SKM-1 (cell line): Measurements from ENCODE around the gene RAB17.

ENCODE experiments used
- DNase-seq: peaks from one replicate; lab custom pipeline; 2025; ENCODE audit not compliant: unreplicated experiment; lab: John Stamatoyannopoulos, UW

The RAB17 gene, protein sequence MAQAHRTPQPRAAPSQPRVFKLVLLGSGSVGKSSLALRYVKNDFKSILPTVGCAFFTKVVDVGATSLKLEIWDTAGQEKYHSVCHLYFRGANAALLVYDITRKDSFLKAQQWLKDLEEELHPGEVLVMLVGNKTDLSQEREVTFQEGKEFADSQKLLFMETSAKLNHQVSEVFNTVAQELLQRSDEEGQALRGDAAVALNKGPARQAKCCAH

DNA sequence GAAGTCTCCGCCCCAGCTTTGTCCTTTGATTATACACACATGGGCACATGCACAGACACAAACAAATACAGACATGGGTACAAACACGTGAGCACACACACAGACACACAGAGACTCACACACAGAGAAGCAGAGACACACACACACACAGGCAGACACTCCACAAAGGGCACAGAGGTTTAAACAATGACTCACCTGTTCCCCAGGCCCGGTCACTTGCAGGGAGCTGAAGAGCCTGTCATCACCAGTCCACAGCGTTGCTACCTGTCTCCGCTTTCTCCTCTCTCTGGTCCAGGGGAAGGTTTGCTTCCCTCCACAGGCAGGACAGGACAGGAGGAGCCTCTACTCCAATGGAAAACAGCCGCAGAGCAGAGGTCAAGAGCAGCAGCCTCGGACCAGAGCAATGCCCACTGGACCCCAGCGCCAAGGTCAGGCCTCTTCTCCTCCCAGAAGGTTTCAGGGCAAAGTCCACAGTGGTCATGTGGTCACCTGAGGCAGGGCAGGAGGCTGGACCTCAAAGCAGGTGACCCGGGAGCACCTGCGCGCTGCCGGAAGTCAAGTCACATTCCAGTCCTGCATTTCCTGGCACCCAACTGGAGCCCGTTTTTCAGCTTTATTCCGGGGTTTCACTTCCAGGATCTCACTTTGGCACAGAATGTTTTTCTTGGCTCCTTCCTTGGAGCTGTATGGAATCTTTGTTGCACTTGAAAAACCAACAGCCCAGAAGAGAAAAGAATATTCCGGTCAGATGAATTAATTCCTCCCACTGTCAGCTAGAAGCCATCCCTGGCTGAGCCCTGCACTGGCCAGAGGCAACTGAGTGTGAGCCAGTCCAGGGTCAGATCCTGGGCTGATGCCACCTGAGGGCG, at the start of gene RAB17:
Gene RAB17 (minus strand): TSS at position 463 of the 869 bp plus-strand sequence. CDS start 4,580 bp downstream, outside the sequence.
- DNase-seq: no peak

DNA sequence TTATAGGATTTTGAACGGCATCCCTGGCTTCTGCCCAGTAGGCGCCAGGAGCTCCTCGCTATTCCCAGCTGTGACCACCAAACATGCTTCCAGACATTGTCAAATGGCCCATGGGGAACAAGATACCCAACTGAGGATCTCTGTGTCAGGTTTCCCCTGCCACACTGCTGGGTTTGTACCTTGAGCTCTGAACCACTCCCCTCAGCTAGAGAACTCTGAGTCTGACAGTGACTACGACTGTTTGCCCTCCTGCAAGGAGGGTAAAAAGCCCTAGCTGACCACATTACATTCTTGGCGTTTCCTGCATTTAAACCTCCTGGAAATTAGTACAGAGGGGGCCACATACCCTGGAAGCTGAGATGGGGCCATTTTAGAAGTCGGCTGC, 49.3 kb upstream of the RAB17 start:
- DNase-seq: no peak

DNA sequence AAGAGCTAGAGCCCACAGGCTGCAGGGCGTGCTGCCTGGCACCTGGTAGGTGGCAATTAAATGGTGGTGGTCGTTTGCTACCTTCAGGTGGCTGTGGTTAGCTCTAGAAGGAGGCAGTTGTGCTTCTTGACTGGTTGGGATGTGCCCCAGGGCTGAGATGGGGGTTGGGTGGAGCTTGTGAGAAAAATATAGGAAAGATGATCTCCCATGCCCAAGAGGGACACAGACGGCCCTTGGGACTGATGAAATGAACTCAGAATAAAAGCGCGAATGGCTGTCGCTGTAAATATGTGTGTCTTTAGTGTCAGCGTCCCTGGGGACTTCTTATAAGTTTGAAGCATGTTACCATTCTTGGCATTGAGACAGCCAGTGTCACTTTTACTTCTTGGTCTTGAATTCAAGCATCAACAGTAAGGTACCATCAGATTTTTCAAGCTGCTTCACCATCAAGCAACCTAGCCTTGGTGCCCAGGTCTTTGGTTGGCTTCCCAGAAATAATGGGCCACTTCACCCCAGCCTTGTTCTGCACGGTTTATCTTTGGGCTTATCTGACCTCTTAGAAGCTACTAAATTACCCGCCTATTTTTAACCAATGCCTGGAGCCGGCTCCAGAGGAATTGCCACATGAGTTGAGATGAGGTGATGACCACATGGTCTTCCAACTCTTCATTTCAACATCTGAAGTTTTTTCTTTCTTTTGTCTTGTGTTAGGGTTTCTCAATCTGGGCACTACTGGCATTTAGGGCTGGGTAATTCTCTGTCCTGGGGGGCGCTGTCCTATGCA, 48.7 kb upstream of the RAB17 start:
- no peak for DNase-seq

DNA sequence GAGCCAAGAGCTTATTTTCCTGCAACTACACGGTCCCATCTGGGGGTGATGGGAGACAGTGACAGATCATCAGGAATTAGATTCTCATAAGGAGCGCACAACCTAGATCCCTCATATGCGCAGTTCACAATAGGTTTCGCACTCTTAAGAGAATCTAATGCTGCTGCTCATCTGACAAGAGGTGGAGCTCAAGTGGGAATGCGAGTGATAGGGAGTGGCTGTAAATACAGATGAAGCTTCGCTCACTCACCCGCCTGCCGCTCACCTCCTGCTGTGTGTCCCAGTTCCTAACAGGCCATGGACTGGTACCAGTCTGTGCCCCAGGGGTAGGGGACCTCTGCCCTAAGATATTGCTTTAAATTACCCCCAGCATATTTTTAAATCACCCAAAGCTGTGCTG, 47.6 kb upstream of the RAB17 start:
- no peak for DNase-seq

DNA sequence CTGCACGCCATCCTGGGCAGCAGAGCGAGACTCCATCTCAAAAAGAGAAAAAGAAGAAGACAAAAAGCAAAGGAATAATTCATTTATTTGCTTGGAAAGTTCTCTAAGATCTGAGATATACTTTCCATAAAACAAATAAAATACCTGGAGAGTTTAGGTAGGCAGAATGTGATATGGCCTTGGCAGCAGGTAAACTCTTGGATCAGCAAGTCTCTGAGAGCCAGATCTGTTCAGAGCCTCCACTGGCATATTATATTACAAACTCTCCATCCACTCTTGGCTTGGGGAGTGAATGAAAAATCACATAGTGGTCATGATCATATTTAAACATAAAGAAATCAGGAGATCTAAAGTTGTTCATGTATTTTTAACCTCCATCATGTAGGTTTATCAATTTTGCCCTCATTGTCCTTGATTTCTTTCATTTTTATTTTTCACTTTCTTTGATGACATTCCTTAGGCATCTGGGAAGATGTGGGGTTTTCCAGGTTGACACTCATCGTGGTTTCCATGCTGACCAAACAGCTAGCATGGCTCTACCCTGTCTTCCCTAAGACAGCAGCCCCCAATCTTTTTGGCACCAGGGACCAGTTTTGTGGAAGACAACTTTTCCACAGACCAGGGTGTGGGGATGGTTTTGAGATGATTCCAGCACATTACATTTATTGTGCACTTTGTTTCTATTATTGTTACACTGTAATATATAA, 47.0 kb upstream of the RAB17 start:
- DNase-seq: no peak

DNA sequence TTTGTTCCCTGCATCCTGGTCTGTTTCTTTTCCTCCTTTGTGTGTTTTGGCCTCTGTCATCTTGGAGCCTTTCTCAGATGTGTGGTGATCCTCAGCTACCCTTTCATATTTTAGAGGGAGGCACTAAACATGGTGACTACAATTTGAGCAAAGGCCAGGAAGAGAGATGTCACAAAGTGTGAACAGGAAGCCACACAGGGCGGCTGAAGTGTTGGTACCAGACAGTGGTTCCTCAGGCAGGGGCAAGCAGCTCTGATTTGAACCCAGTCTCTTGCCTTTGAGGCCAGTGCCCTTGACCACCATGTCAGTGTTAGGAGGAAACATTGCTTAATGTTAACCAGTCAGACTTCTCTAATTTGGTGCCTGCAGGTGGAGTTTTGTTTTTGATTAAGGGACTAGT, 46.0 kb upstream of the RAB17 start:
- DNase-seq: no peak

DNA sequence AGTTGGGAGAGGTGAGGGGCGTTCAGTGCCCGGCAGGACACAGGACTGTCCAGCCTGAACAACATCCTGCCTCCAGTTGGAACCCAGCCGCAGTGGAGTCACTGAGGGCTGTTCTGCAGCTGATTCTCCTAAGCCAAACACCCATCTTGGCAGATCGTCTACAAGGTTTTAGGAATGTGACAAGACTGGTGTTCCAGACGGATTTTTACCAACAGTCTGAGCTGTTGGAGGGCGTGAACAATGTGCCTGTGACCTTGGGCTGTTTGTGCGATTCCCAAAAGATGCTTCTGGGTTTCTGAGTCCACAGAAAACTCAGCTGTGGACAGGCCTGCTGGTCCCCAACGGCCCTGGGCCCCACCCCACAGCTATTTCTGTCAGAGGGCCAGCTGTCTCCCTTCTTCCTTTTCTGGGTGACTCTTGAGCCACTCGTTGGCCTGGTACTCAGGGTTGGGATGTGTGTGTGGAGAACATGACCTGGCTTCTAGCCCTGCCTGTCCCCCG, 42.6 kb upstream of the RAB17 start:
- no peak for DNase-seq

DNA sequence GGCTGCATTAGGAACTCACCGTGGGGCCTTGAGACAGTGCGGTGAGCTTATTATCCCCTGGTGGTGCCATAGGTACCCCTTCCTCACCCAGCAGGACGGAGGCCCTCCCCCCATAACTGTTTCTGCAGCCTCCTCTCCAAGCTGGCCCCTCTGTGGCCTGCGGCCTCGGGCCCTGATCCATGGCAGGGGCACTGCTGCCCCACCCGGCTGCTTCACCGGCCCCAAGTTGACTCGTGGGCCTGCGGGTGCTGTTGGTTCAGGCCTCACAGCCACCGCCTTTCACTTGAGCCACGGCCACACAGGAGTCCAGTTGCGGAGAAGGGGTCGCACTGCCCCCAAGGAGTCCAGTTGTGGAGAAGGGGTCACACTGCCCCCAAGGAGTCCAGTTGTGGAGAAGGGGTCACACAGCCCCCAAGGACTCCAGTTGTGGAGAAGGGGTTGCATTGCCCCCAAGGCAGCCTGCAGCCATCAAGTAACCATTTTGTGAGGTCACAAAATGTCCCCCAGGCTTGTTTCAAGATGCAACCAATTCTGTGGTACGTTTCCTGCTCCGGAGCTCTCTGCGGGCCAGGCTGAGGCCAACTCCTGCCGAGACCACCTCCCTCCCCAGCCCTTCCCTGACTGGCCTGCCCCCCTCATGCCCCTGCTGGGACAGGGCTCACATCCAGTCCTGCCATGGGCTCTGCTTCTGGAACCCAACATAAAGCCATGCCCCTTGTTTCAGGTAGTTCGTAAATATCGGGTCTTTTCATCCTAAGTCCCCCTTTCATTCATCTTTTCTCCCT, 41.5 kb upstream of the RAB17 start:
- DNase-seq: no peak

DNA sequence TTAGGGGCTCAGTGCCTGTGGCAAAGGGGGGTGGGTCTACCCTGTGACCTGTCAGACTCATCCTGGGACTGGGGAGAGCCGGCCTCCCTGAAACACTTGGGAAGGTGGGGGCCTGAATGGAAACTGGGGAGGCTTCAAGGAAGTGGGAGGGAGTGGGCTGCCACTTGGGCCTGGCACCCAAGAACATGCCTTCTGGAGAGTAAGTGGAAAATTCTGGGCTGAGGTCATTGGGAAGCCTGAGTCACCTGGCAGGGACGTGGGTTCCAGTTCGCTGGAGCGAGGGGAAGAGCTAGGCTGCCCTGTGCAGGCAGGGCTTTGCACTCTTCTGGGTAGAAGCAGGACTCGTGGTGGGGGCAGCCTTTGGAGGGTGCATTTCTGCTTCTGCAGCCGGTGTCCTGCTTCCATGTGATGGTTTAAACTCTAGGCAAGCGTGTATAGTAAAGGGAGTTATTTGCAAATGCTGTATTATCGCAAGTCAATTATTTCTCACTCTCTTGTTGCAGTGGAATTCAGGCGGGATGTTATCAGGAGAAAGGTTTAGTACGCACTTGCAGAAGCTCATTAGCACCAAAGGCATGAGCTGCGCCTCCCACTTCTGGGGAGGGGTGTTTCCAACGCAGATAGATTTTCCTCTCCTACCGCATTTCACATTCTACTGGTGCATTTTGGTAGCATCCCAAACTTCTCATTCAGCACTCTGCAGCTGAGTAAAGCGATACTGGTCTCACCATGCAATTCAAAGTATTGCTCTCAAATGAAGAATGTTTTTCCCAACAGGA, 40.7 kb upstream of the RAB17 start:
- no peak for DNase-seq

DNA sequence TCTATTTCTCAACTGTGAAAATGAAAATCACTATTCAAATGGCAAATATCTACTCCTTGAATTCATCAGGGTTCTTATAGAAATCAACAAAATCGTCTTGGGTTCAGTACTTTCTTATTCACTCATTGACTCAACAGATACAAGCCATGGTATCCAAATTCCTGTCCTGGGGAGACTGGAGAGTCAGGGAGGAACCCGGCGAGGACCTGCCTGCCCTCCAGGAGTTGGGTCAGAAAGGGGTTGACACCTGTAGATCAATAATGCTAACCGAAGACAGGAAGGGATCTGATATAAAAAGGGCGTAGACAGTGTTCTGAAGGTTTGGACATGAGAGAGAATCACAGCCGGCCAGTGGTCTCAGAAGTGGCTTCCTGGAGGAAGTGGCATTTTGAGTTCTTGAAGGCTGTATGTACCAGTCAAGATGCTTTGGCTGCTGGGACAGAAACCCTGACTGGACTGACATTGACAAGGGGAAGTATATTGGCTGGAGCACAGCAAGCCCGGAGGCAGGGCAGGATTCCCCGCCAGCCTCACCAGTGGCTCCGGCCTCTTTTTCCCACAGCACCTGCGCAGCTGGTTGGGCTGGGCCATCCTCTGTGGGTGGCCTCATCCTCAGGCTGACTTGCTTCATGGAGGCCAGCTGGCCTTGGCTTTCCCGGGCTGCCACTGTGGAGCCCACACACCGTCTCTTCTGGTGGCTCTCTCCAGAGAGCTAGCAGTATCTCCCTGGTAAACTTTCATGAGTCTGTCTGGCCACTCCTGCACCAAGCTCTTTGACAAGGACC, 39.9 kb upstream of the RAB17 start:
- no peak for DNase-seq

DNA sequence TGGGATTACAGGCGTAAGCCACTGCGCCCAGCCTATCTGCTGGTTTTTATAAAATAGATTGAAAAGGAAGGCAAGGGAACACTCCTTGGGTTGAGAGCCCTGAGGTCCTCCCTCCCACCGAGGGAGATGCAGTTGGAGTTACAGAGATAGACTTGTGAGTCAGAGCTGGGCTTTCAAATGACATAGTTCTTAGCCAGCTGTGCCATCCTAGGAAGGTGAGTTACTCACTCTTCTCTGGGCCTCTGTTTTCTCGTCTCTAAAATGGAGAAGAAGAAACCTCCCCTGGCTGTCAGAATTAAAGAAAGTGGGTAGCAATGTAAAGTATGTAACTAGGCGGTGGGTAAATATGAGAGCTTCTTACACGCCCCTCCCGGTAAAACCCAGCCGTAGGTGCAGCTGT, 39.2 kb upstream of the RAB17 start:
- no peak for DNase-seq

DNA sequence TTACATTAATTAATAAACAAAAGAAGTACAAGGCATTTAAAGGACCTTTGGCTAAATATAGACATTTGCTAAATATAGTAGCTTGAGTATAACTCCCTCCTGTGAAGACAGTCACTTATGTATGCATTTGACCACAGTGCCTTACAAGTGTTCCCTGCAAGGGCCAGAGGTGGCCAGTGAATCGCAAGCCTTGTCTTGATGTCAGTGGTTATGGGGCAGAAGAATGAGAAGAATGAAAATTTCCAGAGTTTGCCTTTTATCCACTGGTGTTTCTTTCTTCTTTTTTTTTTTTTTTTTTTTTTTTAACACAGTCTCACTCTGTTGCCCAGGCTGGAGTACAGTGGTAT, 38.6 kb upstream of the RAB17 start:
- DNase-seq: no peak

DNA sequence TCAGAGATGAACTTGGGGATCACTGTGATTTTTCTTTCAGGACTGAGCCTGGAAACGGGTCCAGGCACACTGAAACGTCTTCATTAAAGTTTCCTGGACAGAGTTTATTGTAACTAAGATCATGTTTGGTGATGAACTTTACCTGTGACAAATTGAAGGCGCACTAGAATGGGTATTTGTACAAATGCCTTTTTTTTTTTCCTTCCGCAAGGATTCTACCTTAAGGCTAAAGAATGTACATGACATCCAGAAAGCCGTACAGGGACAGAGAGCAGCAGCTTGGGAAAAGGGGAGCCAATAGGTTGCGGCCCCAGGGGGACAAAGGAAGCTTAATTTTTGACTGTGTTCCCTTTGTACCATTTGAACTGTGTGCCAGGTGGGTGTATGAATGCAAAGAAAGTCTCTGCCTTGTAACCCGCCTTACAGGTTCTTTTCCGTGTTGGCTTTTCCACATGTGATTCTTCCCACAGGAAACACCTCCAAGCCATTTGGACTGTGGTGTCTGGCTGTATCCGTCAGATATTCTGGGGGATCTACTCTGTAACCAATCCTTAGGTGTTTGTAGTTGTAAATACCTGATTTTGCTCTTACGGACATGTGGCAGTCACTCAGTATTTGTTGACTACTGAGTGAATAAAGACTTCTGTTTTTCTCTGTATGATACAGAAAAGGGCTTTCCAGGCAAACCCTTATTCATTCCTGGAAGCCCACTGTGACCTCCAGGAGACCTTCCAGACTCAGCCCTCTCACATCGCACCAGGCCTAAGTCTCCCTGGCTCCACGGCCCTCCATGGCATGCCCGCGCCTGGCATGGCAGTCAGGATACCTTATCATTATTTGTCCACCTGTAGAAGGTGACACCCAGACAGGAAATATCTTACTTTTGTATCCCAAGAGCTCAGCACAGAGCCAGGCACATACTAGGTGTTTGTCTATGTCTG, 38.0 kb upstream of the RAB17 start:
- DNase-seq: no peak

DNA sequence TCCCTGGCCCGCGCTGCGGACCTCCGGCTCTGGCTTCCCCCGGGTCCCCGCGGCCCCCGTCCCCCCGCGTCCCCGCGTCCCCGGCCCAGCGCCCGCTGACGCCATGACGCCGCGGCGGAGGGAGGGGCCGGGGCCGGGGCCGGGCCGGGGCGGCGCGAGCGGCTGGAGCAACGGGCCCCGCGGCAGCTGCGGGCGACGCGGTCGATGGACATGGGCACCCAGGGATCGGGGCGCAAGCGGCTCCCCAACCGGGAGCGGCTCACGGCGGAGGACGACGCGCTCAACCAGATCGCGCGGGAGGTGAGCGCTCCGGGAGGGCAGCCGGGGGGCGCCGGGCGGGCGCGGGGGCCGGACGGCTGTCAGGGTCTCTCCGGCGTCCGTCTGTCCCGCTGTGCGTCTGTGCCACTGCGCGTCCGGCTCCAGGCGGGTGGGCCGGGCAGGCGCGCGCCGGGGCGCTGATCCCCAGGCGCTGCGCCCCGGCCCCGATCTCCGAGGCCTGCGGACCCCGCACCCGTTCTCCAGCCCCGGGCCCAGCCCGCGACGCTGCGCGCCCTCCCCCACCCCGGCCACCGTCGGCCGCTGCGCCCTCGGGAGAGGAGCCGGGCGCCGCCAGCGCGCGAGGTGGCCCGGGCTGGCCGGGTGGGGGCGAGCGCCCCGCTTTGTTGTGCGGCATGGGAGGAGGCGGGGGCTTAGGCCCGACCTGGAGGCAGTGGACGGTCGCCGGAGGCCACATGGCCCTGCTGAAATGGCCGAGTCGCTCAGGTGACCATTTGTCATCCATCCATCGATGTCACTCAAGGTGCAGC, 37.1 kb upstream of the RAB17 start, which contains the start of gene LRRFIP1:
Gene LRRFIP1 (plus strand): TSS at position 147 of the 806 bp plus-strand sequence. CDS start 58 bp downstream, at position 205.
- DNase-seq: no peak

DNA sequence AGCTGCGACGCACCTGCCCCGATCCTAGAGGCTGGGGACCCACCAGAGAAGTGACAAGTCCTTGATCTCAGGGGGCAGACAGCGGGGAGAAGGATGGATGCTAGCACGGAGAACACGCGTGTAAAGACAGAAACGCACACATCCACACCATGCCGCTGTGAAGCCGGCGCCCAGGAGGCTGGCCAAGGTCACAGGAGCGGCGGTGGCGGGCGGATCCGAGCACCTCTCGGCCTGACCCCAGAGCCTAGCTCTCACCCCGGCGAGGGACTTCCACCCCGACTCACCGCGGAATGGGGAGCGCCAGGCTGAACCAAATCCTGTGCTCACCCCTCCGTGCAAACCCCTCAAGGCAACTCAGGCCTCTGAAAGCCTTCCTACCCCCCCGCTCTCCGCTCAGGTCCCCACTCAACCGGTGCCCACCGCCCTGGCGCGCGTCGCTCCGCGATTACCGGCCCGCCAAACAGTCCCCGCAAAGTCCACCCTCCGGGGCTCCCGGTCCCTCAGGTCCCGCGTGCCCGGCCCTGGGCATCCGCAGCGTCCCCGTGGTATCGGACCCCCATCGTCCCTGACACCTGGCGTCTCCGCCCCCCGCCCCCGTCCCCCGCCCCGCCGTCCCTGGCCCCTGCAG, 36.4 kb upstream of the RAB17 start:
- DNase-seq: no peak

DNA sequence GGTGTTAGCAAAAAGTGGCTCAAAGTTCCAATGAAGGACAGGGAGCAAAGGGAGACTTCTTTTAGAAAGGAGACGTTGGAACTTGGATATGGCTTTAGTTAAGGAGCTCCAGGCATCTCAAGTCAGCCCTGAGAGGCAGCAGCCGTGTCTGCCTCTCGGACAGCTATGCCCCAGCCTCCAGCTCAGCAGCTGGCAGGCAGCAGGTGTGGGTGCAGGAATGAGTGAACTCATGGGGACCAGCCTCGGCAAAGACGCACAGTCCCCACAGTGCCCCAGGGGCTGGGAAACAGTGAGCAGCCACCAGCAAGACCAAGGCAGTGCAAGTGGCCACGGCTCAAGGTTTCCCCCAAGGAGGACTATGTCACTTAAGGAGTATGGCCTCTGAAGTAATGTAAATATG, 35.2 kb upstream of the RAB17 start:
- no peak for DNase-seq
